LoVo (cell line): ENCODE data around the gene TRRAP.
"Not testable (repeated sequence)": the region's sequence is repeated elsewhere in the genome, so short reads cannot be mapped to it uniquely, and the experiment has no call there.

Experiments
- DNase-seq: peaks from one replicate; pipeline ENCODE4 v3.0.0-alpha.2; 2016; ENCODE audit warnings: low spot score

The TRRAP gene

GRCh38 chr7:98878365-98879197, at the start of gene TRRAP:
Gene TRRAP, plus strand, starts transcription at chr7:98878532. Its CDS starts 2,619 bp downstream, at chr7:98881151.
- peak; percentile 73 for DNase-seq

- no peak for DNase-seq
Measured at GRCh38 chr7:98830972-98831548, 47.3 kb upstream of the TRRAP start.

- DNase-seq = no peak
Measured at GRCh38 chr7:98831641-98832221, 46.6 kb upstream of the TRRAP start.

GRCh38 chr7:98833022-98833421, 45.3 kb upstream of the TRRAP start:
- DNase-seq = no peak

GRCh38 chr7:98834949-98835348, 43.4 kb upstream of the TRRAP start:
- no peak for DNase-seq

GRCh38 chr7:98836811-98837629, 41.3 kb upstream of the TRRAP start:
- DNase-seq = peak; percentile 20

GRCh38 chr7:98837630-98837972, 40.7 kb upstream of the TRRAP start:
- no peak for DNase-seq

GRCh38 chr7:98840096-98840495, 38.2 kb upstream of the TRRAP start:
- DNase-seq = no peak

GRCh38 chr7:98840722-98841121, 37.6 kb upstream of the TRRAP start:
- DNase-seq = no peak

- DNase-seq = peak; percentile 52
Measured at GRCh38 chr7:98841179-98841997, 36.9 kb upstream of the TRRAP start.

GRCh38 chr7:98842552-98842951, 35.8 kb upstream of the TRRAP start:
- DNase-seq = not testable (repeated sequence)

- DNase-seq = no peak
Measured at GRCh38 chr7:98848918-98849317, 29.4 kb upstream of the TRRAP start.

GRCh38 chr7:98852826-98853225, 25.5 kb upstream of the TRRAP start:
- DNase-seq = no peak

GRCh38 chr7:98855610-98856422, 22.5 kb upstream of the TRRAP start:
- DNase-seq = no peak

GRCh38 chr7:98860071-98860470, 18.3 kb upstream of the TRRAP start:
- no peak for DNase-seq

GRCh38 chr7:98862203-98862602, 16.1 kb upstream of the TRRAP start:
- no peak for DNase-seq

- DNase-seq = no peak
Measured at GRCh38 chr7:98862716-98863420, 15.5 kb upstream of the TRRAP start.

- no peak for DNase-seq
Measured at GRCh38 chr7:98863601-98864000, 14.7 kb upstream of the TRRAP start.

GRCh38 chr7:98864731-98865453, 13.4 kb upstream of the TRRAP start:
- no peak for DNase-seq
